T-helper 1 cell (primary cell): ENCODE measurements around the gene ERCC6.

Experiments used
- DNase-seq, 5 donors: peaks; one replicate each; pipeline ENCODE4 v3.0.0-alpha.2; 2012 to 2020

Gene ERCC6

DNA sequence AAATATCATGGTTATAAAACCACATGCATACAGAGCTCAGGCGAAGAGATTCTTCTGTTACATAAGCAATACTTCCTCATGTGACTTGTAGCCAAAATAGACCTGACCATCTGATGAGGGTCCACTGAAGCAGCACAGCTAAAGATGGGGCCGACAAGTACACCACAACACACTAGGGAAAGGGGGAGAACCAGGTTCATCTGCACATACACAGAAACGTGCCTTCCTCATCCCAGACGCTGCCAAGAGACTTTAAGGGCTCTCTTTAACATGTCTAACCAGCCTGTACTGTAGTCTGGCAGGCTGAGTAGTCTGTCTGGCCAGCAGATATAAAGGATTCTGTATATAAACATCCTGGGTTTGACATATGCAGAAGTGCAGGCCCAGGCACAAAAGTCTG is 30.3 kb downstream of the ERCC6 start:
- DNase-seq = no peak

DNA sequence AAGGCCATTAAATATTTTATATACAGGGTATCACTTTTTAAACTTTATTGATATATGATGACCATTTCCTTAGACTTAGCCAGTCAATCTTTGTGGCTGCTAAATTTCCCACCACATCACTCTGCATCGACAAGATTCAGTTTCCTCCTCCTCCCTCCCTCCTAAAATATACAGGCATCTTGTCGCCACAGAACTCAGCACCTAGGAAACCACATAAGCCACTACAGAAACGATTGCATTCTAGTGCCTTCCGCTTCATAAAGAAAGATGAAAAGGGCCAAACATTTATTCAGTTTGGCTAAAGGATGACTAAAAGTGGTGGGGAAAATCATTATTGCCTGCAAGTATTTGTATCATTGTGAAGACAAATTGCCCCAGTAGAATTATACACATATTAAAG is 30.7 kb downstream of the ERCC6 start:
- DNase-seq = peak in 1 of 5 donors; percentile 59

DNA sequence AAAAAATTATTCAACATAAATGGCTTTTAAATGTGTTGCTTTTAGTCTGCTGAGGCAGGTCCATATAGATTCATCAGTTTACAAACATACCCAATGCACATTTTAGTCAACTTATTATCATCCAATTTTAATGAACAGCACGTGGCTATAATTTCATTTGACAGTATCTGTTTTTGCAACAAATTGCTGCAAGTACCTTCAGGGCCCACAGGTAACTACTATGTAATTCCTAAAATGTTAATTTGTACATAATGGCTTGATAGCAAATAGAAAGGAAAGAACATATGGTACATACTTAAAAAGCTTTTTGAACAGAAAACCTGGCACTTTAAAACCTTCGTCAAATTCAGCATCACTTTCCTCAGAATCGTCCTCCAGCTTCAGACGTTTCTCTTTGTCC is 33.3 kb downstream of the ERCC6 start:
- no peak for DNase-seq

DNA sequence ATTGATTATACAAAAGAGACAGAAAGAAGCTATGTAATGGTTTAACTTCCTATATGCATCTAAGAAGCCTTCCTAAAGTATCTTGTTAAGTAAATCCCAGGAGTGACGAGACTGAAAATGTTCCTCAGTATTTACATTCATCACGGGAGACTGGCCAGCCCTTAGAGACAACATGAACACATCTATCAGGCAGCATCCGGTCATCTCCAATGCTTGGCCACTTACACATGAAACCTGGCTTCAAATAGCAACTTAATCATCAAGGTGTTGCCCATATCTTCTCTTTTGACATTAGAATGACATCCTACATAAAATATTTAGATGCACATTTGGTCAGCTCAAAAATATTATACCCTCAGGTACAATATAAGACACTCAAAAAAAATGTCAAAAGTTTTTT is 33.8 kb downstream of the ERCC6 start:
- no peak for DNase-seq

- no peak for DNase-seq
Measured at GRCh38 chr10:49504528-49504927, 34.4 kb downstream of the ERCC6 start.

DNA sequence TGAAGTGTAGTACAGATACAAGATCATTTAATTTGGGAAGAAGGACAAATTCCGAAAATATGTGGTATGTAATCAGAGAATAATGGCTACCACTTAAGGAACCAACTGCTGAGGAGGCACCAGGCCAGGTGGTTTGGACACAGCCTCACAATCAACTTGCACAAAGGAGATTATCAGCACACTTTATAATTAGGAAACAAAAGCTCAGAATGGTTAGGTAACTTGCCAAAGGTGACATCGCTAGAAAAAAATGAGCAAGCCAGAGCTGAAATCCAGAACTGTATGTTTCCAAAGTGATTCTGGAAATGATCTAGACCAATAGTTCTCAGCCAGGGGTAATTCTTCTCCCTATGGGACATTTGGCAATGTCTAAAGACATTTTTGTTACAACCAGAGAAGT is 36.6 kb downstream of the ERCC6 start:
- DNase-seq = no peak

DNA sequence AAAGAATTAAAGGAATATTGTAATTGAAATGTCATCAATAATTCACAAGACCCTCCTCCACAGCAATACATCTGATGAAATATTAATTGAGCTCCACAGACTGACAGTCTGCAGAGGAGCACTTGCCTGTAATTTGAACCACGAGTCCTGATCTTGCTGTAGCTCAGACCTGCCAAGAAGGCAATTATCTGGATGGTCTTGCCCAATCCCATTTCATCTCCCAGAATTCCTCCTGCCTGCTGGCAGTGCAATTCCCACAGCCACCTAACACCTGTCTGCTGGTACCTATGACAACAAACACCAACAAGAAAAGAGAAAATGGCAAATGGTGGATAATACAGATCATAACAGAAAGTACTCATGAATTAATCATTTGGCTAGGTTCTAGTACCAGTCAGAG is 38.5 kb downstream of the ERCC6 start:
- no peak for DNase-seq

DNA sequence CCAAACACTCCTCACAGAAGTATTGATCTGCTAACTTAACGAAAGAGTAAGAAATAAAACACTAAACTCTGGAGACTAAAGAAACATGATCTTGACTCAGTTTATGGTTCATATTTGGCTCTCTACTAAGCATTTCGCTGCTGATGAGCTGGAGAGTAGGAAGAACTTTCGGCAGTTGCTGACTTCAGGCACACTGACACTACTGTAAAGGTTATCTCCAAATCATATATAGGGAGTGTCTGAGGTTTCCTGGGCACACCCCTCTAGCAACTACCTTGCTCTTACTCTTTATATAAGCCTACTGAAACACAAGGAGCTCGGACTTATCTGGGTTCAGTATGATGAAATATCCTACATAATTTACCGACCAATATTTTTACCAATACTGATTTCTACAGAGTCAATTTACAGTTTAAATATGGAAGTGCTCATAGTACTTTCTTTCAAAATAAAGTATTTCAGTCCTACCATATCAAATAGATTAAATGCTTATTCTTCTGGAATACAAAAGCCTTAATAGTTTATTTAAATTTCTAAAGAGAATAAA is 39.5 kb downstream of the ERCC6 start:
- no peak for DNase-seq

- no peak for DNase-seq
Measured at GRCh38 chr10:49498425-49498824, 40.5 kb downstream of the ERCC6 start.

DNA sequence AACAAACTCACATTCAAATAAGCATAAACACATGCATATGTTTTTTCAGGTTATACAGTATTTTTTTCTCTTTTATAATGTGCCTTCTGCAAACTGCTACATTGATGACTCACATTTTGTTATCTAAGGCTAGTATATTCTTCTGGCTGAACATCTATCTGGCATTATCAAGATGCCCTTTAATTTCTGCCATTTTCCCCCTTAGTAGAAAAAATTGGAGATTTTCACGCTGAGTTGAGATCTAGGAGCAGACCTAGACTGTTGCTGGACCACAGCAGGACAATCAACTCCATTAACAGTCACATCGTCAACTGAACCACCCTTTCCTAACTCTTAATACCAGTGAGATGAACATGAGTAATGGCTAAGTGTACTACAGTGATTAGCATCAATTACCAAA is 41.6 kb downstream of the ERCC6 start:
- DNase-seq = no peak

DNA sequence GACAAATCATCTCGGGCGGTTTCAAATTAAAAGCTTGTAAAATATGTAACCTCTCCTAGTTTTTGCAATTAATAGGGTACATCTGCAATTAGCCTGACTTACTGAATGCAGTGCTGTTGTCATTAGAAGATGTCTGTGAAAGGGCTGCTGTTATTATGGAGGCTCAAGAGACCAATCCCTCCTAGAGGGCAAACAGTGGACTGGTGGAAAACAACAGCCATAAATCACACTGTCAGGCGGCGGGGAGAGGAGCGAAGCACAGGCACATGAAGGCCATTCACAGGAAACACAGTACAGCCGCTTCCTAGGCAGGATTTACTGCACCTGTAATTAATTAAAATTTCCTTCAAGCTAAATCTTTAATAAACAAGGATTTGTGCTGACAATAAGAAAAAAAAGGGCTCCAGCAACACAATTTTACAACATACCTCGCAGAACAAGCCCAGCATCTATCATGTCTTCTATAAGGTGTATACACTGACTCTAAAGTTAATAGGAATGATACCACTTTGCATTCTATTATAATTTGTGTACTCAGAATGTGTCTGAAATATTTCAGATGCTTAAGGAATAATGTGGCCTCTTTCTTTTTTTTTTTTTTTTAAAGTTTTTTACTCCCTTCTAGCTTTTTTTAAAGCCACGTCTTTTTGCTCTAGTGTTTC is 50.7 kb downstream of the ERCC6 start:
- no peak for DNase-seq

DNA sequence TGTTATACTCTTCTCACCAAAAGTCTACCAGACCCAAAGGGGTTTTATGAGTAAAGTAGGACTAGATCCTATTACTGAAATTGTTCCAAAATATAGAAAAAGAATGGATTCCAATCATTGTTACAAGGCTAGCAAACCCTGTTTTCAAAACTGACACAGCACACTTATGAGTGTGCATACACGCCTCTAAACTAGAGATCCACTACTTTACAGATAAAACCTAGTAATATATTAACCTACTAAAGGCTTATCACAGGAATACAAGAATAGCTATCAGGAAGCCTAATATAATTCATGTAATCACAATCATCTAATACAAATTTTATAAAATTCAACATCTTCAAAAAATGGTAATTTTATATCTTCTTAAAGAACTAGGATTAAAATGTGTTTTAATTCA is 52.2 kb downstream of the ERCC6 start:
- no peak for DNase-seq

GRCh38 chr10:49486009-49486408 is 52.9 kb downstream of the ERCC6 start:
- DNase-seq = no peak

DNA sequence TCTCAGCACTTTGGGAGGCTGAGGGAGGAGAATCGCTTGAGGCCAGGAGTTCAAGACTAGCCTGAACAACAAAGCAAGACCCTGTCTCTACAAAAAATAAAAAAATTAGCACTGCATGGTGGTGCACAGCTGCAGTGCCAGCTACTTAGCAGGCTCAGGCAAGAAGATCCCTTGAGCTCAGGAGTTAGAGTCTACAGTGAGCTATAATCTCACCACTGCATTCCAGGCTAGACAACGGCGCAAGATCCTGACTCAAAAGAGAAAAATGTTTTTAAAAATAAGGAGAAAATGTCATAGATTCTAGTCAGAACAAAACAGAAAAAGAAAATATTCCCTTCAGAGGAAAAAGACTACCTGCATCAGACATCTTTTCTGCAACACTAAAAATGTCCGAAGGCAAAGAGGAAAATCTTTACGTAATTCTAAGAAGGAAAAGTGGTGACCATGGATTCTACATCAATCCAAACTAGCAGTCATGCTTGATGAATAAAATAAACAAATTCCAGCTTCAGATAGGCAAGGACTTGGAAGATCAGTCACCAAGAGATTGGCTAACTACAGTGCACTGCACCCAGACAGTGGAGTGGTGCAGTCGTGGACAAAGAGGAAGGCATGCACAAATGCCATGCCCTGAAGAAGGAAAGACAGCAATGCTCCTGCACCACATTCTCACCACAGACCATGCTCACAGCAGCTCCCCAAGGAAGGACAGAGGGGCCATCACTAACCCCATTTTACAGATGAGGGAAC is 54.3 kb downstream of the ERCC6 start:
- DNase-seq = no peak

DNA sequence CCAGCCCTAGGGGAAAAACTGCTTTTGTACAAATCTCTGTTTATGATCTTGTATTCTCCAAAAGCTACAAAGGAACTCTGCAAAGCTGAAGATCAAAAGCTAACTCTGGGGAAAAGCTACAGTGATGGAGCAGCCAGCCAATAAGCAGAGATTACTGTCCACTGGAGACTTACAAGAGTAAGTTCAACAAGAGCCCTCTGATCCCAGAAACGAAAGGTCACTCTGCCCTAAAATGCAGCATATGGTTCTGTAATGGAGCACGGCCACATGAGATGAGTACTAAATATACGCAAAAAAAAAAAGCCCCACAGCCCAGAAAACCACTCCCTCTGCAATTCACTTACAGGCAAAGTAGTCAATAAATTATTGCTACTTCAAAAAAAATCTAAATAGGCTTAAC is 60.1 kb downstream of the ERCC6 start:
- DNase-seq = no peak

DNA sequence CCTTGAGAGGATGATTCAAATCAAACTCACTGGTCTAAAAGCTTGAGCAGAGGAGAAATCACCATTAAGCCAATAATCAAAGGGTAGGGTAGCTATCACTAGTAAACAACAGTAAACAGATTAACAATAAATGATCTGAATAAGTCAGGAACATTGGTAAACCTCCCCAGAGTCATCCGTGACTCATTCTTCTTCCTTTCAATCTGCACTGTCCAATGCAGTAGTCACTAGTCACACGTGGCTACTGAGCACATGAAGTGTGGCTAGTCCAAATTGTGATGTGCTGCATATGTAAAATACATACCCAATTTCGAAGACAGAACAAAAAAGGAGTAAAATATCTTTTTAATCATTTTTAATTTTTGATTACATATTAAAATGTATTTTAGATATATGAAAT is 64.0 kb downstream of the ERCC6 start:
- DNase-seq = no peak

DNA sequence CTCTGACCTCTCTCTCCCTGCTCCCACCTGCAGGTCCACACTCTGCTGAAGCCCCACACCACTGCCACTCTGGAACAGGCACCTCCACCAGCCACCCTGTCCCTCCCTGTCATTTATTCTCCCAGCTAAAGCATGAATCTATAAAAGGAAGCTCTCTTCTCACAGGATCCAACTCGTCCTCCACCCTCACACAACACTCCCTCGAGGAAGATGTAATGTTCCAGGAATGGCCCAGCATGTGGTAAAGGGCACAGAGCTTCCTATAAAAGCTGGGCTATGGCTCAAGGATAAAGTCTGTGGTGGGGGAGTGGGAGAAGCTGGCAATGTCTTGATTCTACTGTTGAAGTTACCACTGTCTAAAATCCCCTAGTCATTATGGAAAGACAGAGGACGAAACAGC is 67.4 kb downstream of the ERCC6 start:
- DNase-seq = no peak

- DNase-seq = no peak
Measured at GRCh38 chr10:49465736-49466135, 73.2 kb downstream of the ERCC6 start.
